NCI-H1436 (cell line): ENCODE results near the gene FAM120A.
"Not testable (repeated sequence)": the region's sequence is repeated elsewhere in the genome, so short reads cannot be mapped to it uniquely, and the experiment has no call there.

ENCODE experiments used
- DNase-seq: peaks from one replicate; lab custom pipeline; 2025; lab: John Stamatoyannopoulos, UW

FAM120A gene

DNA sequence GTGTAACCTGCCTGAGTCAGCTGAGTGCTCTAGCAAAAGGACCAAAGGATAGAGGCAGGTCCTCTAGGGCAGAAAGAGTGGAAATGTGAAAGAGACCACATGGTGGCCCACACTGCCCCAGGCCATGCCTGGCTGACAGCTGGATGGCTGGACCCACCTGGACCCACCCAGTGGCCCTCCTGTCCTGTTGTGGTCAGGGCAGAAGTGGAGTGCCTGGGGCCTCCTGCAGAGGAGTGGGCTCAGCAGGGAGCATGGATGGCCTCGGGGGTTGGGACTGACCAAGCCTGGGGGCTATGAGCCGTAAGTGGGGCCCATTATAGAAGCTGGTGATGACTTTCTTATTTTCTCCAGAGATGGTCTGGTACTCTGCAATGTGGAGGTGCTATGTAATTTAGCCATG, 57.6 kb downstream of the FAM120A start:
- DNase-seq: no peak

DNA sequence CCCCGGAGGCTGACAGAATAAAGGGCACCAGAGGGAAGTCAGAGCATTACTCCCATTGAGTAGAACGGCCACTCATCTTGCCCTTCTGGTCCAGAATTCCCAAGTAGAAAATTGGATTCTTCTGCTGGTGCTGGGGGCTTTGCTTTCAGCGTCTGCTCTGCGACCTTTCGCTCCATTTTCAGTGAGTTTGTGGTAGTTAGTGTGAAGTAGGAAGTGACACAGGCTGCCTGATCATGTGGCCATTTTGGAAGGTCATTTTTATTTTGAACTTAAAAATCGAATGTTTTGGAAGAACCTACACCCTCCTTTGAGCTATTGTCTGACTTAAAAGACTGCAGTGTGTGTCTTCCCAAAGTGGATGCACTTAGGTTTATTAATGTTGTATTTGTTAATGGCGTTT, 58.6 kb downstream of the FAM120A start:
- no peak for DNase-seq

DNA sequence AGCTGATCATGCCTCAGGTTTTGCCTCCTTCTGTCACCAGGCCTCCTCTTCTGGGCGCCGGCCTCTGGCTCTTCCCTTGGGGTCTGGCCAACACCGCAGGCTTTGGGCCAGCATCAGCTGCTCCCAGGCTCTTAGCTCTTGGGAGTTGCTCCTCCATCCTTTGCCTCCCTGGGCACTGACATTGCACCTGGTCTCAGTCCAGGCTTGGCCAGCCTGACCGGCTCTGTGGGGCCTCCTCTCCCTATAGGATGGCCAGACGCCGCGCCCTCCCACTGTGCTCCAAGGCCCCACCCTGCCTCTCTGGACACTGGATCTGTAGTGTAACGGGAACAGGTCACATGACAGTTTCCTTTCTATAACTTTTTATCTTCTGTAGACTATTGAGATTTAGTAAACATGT, 59.7 kb downstream of the FAM120A start:
- DNase-seq: not testable (repeated sequence)

DNA sequence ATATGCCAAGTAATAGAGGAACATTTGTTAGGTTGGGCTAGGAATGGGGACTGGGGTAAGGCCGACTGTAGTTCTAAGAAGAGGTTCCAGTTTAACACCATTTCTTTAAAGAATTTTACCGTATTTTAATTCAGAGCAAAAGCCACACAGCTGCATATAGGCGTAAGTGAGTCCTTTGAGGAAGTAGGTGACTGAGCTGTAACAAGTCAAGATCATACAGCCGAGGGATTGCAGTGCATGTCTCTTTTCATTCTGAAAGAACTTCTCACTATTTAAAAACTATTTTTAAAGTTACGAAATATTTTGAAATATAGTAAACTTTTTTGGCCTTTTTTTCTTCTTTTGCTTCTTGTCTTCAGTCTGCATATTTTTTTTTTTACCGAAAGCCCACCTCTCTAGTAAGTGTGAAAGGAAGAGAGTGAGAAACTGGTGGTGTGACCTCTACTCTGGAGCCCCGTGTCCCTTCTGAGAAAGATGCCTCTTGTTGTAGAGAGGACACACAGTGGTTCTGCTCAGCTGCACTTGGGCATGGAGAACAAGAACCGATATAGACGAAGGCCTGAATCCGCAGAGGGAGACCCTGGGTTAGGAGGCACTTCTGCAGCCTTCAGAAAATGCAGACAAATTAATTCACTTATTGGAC, 60.8 kb downstream of the FAM120A start:
- DNase-seq: not testable (repeated sequence)

DNA sequence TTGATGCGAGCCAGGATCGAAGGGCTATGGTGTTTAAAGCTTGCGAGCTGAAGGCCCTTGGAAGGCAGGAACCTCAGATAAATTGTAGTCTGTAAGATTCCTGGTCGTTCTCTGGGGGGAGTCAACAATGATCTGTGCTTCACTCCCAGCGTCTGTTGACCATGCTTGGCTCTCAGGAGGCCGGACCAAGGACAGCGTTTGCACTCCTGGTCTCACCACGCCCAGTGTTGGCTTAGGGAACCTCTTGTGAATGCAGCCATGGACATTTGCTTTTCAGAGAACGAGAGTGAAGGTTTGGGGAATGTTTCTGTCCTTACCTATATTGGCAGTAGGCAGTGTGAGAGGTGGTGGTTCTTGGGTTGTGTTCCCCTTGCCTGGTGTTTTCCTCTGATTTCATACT, 62.1 kb downstream of the FAM120A start:
- no peak for DNase-seq

DNA sequence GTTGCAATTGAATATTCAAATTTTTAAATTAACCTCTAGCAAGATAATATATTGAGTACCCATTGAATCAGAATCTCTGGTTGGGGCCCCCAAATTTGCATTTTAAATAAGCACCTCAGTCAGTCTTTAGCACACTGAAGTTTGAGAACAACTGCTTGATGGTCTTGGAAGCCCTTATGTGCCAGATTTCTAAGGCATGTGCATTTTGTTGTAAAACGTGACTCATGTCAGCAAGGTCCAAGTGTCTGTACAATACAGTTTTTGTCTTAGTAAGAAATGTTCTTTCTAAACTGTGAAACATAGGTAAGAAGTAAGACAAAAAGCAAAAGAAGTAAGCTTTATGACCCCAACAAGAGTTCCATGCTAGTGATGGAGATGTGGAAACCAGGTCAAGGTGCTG, 65.8 kb downstream of the FAM120A start:
- no peak for DNase-seq

DNA sequence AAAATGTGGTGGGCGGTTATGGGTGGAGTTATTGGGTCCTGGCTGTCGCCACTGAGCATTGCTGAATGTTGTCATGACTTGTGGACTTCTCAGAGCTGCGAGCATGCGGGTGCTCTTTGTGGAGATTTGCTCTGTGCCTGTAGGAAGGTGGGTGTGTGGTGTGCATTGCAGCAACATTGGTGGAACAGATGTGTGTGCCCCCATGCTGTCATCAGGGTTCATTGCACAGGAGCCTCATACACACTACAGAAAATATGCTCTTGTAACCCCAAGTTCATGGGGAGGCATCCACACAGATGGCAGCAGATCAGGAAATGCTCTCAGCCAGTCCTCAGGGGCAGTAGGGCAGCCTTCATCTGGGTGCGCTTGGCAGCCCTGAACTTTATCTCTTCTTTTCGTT, 69.0 kb downstream of the FAM120A start:
- no peak for DNase-seq

DNA sequence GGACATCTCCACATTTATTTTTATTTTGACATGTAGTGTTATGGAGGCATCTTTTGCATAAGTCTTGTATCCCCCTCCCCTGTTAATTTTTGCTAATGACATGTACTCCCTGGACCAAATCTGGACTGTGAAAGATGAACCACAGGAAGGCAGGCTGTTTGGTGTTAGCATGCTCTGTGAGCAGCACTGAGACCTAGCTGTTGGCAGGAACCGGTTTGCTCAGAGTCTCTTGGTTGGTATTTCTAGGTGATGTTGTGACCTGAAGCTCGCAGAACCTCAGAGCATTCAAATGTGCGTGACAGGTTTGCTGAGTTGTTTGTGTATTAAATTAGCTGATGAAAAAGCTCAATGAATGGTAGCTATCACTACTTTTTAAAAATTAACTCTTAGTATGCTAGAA, 71.3 kb downstream of the FAM120A start:
- DNase-seq: no peak

DNA sequence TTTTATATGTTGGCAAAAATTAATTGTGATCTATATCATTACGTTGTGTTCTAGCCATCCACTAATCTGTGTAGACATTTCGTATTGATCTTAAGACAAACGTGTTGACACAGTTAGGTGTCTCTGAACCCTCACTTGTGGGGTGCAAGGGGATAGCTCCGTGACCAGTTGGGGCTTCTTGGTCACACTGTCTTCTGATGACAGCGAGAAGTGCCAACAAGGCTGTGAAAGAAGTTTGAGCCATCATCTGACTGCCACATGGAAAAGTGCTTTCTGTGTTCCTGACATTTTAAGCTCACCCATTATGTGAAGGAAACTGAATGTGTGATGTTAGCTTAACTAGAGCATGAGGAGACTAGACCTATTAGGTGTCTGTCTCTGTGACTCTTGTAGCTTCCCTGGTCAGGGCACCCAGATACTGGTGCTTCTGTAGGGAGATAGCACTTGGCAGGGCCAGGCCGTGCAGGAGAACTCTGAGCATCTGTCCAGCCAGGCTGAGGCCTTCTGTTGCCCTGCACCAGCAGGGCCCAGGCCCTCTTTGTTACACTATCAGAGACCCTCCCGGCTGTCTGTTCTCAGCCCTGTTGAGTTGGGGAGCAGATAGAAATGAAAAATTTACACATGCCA, 72.1 kb downstream of the FAM120A start:
- no peak for DNase-seq

DNA sequence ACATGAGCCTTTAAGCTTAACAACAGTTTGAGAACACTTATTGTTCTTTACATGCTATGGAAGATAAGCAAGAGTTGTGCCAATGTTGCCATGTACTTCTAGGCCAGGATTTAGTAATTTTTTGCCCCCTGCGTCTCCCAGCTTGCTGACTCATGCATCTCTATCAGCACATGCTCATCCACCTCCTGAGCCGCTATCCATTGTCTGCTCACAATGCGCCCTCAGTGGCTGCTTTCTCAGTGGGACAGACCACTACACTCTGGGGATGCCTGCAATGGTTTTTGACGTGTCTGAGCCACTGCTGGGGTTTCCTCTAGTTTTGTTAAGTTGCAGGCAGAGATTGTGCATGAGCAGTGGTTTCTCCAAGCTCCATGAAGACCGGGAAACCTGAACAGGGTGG, 74.0 kb downstream of the FAM120A start:
- no peak for DNase-seq

DNA sequence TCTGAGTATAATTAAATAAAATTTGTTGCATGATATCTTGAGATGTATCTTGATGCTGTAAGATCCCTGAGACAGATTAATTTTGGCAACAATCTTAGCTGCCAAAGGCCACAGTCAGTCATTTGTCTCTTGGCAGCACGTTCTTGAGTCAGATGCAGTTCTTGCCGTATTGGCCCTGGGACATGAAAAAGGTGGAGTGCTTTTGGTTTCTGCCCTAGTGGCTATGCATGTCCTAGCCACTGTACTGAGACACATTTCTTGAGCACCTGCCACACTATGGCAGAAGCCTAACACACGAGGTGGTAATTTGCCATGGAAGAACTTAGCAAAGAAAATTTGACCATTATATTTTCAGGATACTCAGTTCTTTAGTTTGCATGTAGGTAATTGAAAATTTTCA, 79.9 kb downstream of the FAM120A start:
- DNase-seq: no peak

DNA sequence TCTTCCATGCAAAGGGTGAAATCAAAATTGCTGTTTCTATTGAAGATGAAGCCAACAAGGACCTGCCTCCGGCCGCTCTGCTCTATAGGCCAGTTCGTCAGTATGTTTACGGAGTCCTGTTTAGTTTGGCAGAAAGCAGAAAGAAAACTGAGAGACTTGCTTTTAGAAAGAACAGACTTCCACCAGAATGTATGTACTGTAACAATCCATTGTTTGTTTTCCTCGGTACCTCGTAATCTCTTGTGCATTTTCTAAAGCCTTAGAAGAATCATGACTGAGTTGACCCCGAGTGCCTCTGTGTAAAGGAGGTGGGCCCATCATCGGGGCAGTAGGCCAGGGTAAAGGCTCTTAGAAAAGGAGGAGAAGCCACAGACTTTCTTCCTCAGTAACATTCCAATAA, 80.7 kb downstream of the FAM120A start:
- DNase-seq: no peak

DNA sequence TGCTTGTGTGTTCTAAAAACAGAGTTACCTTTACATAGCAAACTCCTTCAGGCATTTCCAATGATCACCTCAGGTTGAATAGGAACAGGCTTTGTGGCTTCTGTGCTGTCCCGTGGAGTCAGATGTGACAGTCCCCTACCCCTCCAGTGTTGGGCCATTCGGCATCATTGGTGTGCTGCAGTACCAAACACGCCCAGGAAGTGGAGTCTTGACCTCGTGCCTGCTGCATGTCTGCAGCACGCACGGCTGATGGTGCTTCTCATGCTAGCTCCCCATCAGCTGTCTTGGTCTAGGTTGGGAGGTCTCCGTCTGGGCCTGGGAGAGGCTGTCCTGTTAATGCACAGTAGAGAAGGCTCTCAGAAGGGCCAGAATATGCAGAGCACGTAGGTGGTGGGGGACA, 82.4 kb downstream of the FAM120A start:
- DNase-seq: no peak

DNA sequence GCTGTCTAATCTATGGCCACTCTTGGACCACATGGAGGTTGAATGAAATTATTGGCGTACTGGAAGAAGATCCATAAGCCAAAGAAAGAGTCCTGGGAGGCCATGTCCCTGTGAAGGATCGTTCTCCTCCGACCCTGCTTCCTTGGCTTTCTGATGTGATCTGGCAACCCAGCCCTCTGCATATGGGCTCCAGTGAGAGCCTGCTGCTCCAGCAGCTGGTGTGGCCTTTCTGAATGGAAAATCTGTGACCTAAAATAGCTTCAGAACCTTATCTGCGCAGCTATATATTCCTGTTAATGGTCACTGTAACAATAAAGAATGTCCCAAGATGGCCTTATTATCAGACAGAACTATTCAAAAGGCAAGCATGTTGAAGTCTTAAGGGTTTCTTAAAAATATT, 84.7 kb downstream of the FAM120A start:
- DNase-seq: no peak

DNA sequence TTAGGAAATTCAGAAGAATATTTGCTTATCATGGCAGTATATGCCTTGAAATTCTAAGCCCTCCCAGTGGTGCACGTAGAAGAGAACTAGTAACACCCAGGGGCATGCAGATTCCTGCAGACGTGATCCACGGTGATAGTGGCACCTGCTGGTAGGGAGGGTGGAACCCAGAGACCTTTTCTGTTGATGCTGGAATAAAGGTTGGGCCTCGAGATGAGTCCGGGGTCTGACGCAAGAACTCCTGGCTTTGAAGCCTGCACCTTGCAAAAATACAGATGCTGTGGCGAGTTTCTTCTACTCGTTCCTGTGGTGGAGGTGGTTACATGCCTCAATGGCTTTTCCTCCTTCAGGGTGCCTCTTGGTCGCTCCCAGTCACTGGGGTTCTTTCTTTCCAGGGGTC, 85.4 kb downstream of the FAM120A start:
- DNase-seq: no peak

DNA sequence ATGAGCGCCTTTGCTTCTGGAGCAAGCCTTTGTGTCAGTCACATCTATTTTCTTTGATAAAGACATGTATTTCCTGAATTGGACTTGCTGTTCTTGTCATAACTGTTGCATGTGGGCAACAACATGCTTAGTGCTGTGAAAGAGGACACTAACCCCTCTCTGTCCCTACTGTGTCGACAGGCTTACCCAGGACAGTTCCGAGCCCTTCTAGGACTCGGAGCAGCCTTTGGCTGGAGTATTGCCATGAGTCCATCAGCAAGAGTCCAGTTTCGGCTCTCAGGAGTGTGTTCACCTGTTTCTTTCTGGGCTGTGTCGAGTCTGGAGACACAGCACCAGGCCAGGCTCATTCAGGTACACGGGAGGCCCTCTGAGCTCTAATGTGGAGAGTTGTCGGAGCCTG, 88.8 kb downstream of the FAM120A start:
- DNase-seq: no peak

DNA sequence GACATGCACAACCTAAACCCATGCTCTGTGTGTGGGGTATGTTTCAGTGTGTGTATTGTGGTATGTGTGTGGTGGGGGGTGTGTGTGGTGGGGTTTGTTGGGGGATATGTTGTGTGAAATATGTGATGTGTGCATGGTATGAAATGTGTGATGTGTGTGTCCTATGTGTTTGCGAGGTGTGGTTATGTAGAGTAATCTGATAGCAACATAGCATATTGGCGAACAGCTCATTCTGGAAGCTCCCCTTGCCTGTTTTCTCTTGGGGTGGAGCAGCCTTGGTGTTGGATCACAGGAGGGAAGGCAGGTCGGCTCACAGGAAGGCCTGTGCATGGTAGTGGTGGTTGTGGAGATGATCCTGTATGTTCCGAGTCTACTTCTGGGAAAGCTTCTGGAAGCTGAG, 89.5 kb downstream of the FAM120A start:
- no peak for DNase-seq

DNA sequence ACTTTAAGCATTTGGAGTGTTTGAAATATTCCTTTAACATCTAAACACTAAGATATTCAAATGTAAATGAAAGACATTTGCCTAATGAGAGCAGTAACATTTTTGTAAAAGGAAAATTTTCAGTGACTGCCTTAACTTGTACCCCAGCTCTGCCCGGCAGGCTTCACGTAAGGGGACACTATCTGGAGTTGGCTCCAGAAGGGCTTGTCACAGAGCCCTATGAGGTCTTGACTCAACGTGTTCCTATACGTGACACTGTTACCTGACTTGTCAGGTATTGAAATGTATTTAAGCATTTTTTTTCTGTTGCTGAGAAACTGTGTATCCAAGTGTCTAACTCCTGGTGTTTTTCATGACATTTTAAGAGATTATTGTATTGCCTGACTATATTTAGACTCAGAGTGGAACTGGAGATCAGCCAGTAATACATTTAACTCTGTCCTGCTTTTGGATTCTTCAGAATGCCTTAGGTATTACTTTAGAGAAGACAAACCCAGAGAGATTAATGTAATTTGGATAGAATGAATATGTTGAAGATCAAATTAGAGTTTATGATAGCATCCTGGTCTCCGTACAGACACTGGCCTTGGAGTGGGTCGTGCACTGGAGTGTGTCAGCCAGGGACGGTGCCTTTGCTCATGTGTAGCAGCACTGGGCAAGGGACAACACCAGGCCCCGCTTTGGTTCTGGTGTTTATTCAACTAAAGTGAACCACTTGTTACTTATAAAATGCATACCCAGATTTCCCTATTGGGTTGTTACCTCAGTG, 90.3 kb downstream of the FAM120A start:
- DNase-seq: no peak

DNA sequence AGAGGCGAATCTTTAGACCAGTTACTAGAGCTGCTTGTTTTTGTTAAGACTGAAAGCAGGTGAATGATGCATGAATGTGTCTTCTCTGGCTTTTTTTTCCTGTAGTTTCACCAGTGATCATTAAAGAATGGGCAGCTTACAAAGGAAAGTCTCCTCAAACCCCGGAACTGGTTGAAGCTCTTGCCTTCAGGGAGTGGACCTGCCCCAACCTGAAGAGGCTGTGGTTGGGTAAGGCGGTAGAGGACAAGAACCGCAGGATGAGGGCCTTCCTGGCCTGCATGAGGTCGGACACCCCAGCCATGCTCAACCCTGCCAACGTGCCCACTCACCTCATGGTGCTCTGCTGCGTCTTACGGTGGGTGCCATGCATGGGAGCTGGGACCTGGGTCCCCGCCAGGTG, 91.6 kb downstream of the FAM120A start:
- no peak for DNase-seq

DNA sequence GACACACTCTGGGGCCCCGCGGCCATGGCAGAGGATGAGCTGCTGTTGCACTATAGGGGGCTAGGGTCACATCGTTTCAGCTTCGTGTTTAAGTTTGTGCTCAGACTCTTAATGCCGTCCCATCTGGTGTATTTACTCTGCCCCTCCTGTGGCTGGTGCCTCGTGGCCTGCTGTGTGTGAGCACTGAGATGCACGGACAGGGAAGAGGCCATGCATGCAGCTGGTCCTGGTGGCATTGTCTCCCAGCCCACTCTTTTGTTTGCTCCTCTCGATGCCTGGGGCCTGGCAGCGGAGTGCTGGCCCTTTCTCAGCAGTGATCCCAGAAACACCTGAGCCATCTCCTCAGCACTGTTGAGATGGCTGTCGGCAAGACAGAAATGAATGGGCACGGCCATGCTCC, 94.9 kb downstream of the FAM120A start:
- DNase-seq: no peak

DNA sequence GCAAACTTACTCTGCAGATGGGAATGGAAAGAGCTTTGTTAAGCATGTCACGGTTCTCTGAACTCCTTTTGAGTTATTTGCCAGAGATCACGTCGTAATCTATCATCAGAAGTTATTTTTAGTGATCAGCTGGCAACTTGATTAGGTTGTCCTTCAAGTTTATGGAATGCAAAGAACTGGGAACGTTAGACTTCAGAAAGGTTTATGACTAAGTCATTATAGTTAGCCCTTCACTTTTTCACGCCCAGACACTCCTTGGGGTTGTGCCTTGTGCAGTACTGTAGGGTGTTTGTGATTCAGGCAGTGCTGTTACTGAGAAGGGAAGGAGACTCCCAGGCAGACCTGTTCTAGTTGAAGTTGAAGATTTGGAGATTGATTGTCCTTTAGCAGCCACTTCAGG, 98.1 kb downstream of the FAM120A start:
- no peak for DNase-seq

DNA sequence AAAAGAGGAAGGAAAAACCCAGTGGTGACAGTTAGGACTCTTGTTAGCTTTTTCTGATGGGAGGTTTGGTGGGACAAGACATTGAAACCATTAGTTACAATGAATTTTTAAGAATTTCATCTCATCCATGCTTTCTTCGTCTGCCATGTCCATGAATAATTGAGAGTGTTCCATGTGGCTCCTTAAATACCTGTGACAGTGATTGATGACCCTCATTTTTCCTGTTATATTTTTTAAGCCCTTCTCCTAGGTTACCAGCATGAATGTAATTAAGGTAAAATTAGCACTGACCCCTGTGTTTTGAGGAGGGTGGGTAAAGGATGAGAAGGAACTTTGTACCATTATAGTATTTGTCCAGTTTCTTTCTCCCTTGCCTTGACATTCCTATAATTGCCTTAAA, 101.4 kb downstream of the FAM120A start:
- no peak for DNase-seq

DNA sequence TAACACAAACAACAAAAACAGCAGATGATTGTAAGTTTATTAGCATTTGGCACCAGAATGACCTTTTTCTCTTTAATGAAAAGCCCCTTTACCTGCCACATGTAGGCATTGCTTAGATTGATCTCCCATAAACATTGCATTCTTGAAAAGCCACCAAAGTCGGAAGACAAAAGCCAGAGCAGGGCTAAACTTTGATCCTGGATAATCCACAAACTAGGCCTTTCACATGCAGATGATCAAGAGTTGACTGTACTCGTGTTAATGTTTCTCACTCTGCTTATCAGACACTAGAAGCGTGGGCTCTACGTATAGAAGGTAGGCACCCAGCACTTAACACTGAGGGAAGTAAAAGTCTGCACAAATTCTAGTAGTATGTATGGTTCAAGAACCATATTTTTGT, 103.9 kb downstream of the FAM120A start:
- DNase-seq: no peak
